Left renal pelvis (tissue), 4 donors: ENCODE measurements around the gene PDE6B. TPM values are rescaled to one million over a fixed set of nuclear protein-coding genes. Genes with fewer than 3 reads are reported as not detected.
"Not testable (repeated sequence)": the region's sequence is repeated elsewhere in the genome, so short reads cannot be mapped to it uniquely, and the experiment has no call there.

Experiments
- DNase-seq, 4 donors: peaks; one replicate each; pipeline ENCODE4 v3.0.0-alpha.2; 2013; ENCODE audit warnings: low read depth in 4 of 4, low spot score in 3 of 4
- polyA plus RNA-seq, 4 donors: library from polyadenylated mRNA; unstranded; fragments of 120-200 nt; gene quantifications; one replicate each; pipeline ENCODE4 v1.2.1, GENCODE V29; 2013; ENCODE audit not compliant: insufficient read length in 4 of 4

PDE6B gene
- polyA plus RNA-seq: 10 to 100 TPM; 10.7 to 48.6 (median 34.6) TPM

GRCh38 chr4:624705-625590, at the start of gene PDE6B:
PDE6B (plus strand) TSS chr4:625573; CDS start chr4:625627, 54 bp downstream.
- DNase-seq: peak in 2 of 4 donors; percentile 59 to 60

GRCh38 chr4:576245-576821, 49.0 kb upstream of the PDE6B start, which contains the start of gene TMEM271:
TMEM271 (minus strand) TSS chr4:576295; CDS start chr4:576062, 233 bp downstream.
- DNase-seq: no peak

GRCh38 chr4:576991-577498, 48.3 kb upstream of the PDE6B start:
- no peak for DNase-seq

GRCh38 chr4:577499-578450, 47.6 kb upstream of the PDE6B start:
- DNase-seq: no peak

- no peak for DNase-seq
Observed at GRCh38 chr4:578451-579443, 46.6 kb upstream of the PDE6B start.

- no peak for DNase-seq
Observed at GRCh38 chr4:579543-580175, 45.7 kb upstream of the PDE6B start.

- DNase-seq: no peak
Observed at GRCh38 chr4:581181-581580, 44.2 kb upstream of the PDE6B start.

GRCh38 chr4:581753-582361, 43.5 kb upstream of the PDE6B start:
- no peak for DNase-seq

GRCh38 chr4:583820-584219, 41.6 kb upstream of the PDE6B start:
- no peak for DNase-seq

- no peak for DNase-seq
Observed at GRCh38 chr4:587671-588350, 37.6 kb upstream of the PDE6B start.

- no peak for DNase-seq
Observed at GRCh38 chr4:588351-588849, 37.0 kb upstream of the PDE6B start.

GRCh38 chr4:589219-589963, 36.0 kb upstream of the PDE6B start:
- DNase-seq: no peak

- no peak for DNase-seq
Observed at GRCh38 chr4:590313-590841, 35.0 kb upstream of the PDE6B start.

- not testable (repeated sequence) for DNase-seq
Observed at GRCh38 chr4:592178-592577, 33.2 kb upstream of the PDE6B start.

- DNase-seq: no peak
Observed at GRCh38 chr4:592825-593520, 32.4 kb upstream of the PDE6B start.

- no peak for DNase-seq
Observed at GRCh38 chr4:598925-599324, 26.4 kb upstream of the PDE6B start.
